ENCODE measurements around the gene LSM3. TPM values are rescaled to one million over a fixed set of nuclear protein-coding genes. Genes with fewer than 3 reads are reported as not detected.

Gene LSM3
- total and polyA plus RNA-seq, 7 experiments from 2014 or later = 6.0 to 26.2 (median 9.4) TPM

DNA sequence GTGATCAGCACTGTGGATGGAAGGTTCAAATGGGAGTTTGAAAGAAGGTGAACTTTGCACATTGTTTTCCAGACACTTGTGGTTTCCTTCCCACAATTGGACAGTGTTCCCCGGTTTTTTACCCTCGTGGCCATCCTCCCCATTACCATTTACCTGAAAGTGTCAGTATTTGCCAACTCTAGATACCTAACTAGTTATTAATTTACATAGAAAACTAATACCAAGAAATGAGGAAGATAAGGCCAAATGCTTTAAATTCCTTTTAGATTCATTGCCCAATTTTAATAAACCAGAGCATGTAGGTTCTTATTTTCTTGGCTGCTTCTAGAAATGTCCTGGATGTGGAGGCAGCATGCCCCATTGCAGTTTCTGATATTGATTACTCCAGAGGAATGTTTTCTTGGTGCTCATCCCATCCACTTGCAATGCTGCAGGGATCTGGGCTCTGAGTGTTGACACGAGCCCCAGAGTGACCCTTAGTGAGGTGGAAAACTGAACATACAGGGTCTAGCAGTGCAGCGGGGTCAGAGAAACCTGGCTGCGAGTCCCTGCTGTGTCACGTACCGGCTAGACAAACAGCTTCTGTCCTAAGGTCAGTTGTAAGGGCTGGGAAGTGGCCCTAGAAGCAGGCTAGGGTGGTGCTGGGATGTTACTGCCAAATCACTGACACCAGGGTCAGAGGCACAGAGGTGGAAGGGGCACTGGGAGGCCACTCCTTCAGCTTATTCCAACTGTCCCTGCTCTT is 23.5 kb downstream of the LSM3 start:
- H3K9me3 Mint-ChIP-seq = no peaks in the 10 kb centered on the region
- ATAC-seq (no peak), DNase-seq (no peak)
- H3K36me3 Mint-ChIP-seq = peaks cover 0 to 24% (median 15%) of the 10 kb centered on the region in 5 donors
- no peak overlapping the region for H3K27ac ChIP-seq (ENCODE audit: low read depth, low read length)
- peaks cover 0 to 7% (median 5%) of the 10 kb centered on the region in 7 donors for H3K4me1 Mint-ChIP-seq
- peaks cover 0 to 5% of the 10 kb centered on the region in 2 donors for H3K4me1 ChIP-seq (ENCODE audit: control insufficient read depth in 2 of 2, insufficient read depth in 2 of 2, low read length in 2 of 2)
- ChIA-PET POLR2A (no interaction called here), CTCF (interaction anchor here (1.9 kb wide), 1 partner anchor 14 kb away, joined by 5 read pairs; no protein-coding TSS in a partner anchor)
- H3K27me3 Mint-ChIP-seq = no peaks in the 10 kb centered on the region
- no peak overlapping the region for H3K4me3 ChIP-seq (ENCODE audit: low read length)
- no peak overlapping the region for H3K4me3 Mint-ChIP-seq
- H3K9me3 ChIP-seq (ENCODE audit: control insufficient read depth in 2 of 3, low read length in 3 of 3) = no peaks in the 10 kb centered on the region
- no peaks in the 10 kb centered on the region for H3K27me3 ChIP-seq (ENCODE audit: control insufficient read depth in 2 of 2, insufficient read depth in 2 of 2, low read length in 2 of 2)
- H3K36me3 ChIP-seq (ENCODE audit: control insufficient read depth in 2 of 3, insufficient read depth in 3 of 3, low read length in 3 of 3) = peaks cover 0 to 33% (median 0%) of the 10 kb centered on the region in 3 experiments
- intact Hi-C loops (cut with micrococcal nuclease) = loop anchor here (2.0 to 10.0 kb wide), 3 partner anchors 59 to 723 kb away; no protein-coding TSS in a partner anchor
- peak overlapping the region in 3 of 9 donors; percentile 16 to 67 (median 28) for H3K27ac Mint-ChIP-seq

- Mint-ChIP-seq H3K27me3 (no peaks in the 10 kb centered on the region), H3K27ac (peak overlapping the region in 4 of 9 donors; percentile 12 to 83 (median 55)), H3K4me3 (no peak overlapping the region), H3K4me1 (peaks cover 0 to 7% (median 5%) of the 10 kb centered on the region in 7 donors), H3K36me3 (peaks cover 0 to 19% (median 9%) of the 10 kb centered on the region in 5 donors), H3K9me3 (no peaks in the 10 kb centered on the region)
- H3K27ac ChIP-seq (ENCODE audit: low read depth, low read length) = no peak overlapping the region
- POLR2A ChIA-PET = interaction anchor here (0.6 to 0.9 kb wide), 2 partner anchors 9 to 307 kb away, joined by 3 read pairs; no protein-coding TSS in a partner anchor
- CTCF ChIA-PET = interaction anchor here (0.6 to 2.5 kb wide), 18 partner anchors 7 to 410 kb away, joined by 3 to 24 read pairs (median 4); partner anchors contain the start of genes CHCHD4, LSM3, TMEM43 and XPC
- ATAC-seq (no peak), DNase-seq (no peak)
- H3K4me1 ChIP-seq (ENCODE audit: control insufficient read depth in 2 of 2, insufficient read depth in 2 of 2, low read length in 2 of 2) = peaks cover 0 to 5% of the 10 kb centered on the region in 2 donors
- H3K9me3 ChIP-seq (ENCODE audit: control insufficient read depth in 2 of 3, low read length in 3 of 3) = no peaks in the 10 kb centered on the region
- no peak overlapping the region for H3K4me3 ChIP-seq (ENCODE audit: low read length)
- intact Hi-C loops (cut with micrococcal nuclease) = loop anchor here (1.0 to 10.0 kb wide), 6 partner anchors 58 to 722 kb away; no protein-coding TSS in a partner anchor
- H3K27me3 ChIP-seq (ENCODE audit: control insufficient read depth in 2 of 2, insufficient read depth in 2 of 2, low read length in 2 of 2) = no peaks in the 10 kb centered on the region
- peaks cover 0 to 24% (median 0%) of the 10 kb centered on the region in 3 experiments for H3K36me3 ChIP-seq (ENCODE audit: control insufficient read depth in 2 of 3, insufficient read depth in 3 of 3, low read length in 3 of 3)
These were observed 24.4 kb downstream of the LSM3 start for GRCh38 chr3:14202874-14203520.

DNA sequence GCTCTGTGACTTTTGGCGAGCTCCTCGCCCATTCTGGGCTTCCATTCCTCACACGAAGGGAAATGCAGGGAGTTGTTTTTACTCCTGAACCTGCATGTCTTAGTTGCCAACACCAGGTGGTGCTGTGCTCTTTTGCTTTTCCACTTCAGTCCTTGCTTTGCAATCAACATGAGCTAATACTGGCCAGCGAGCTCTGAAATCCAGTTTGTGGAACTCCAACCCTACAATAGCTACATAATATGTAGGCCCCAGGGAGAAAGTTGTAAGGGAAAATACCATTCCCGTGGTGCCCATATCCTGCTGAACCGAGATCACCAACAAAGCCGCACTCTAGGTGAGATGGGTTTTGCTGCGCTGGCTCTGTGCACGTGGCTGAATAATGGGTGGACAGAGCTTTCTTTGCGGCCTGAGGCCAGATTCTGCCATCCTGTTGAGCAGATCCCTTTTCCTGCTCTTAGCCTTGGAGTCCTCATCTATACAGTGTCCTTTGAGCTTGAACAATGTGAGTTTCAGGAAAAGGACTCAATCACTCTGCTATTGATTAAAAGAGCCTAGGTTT is 25.0 kb downstream of the LSM3 start:
- H3K9me3 Mint-ChIP-seq = no peaks in the 10 kb centered on the region
- peak; percentile 80 for ATAC-seq
- POLR2A ChIA-PET = interaction anchor here (0.6 to 0.9 kb wide), 2 partner anchors 10 to 307 kb away, joined by 3 read pairs; no protein-coding TSS in a partner anchor

GRCh38 chr3:14204515-14205284 is 26.1 kb downstream of the LSM3 start:
- Mint-ChIP-seq H3K27ac (no peak overlapping the region), H3K4me1 (peaks cover 0 to 7% (median 5%) of the 10 kb centered on the region in 7 donors), H3K27me3 (no peaks in the 10 kb centered on the region), H3K4me3 (no peak overlapping the region), H3K9me3 (no peaks in the 10 kb centered on the region), H3K36me3 (peaks cover 0 to 4% (median 2%) of the 10 kb centered on the region in 5 donors)
- Histone ChIP-seq H3K9me3 (ENCODE audit: control insufficient read depth in 2 of 3, low read length in 3 of 3) (no peaks in the 10 kb centered on the region), H3K27ac (ENCODE audit: low read depth, low read length) (no peak overlapping the region), H3K4me1 (ENCODE audit: control insufficient read depth in 2 of 2, insufficient read depth in 2 of 2, low read length in 2 of 2) (peaks cover 0 to 5% of the 10 kb centered on the region in 2 donors), H3K36me3 (ENCODE audit: control insufficient read depth in 2 of 3, insufficient read depth in 3 of 3, low read length in 3 of 3) (peaks cover 0 to 7% (median 0%) of the 10 kb centered on the region in 3 experiments), H3K4me3 (ENCODE audit: low read length) (no peak overlapping the region), H3K27me3 (ENCODE audit: control insufficient read depth in 2 of 2, insufficient read depth in 2 of 2, low read length in 2 of 2) (no peaks in the 10 kb centered on the region)
- CTCF ChIA-PET = interaction anchor here (0.7 to 2.5 kb wide), 10 partner anchors 8 to 716 kb away, joined by 3 to 24 read pairs (median 4); partner anchors contain the start of genes CHCHD4, LSM3, TMEM43 and XPC
- intact Hi-C loops (cut with micrococcal nuclease) = loop anchor here in 1 of 2 donors (1.0 to 10.0 kb wide), 2 partner anchors 344 to 720 kb away; no protein-coding TSS in a partner anchor
- DNase-seq = no peak
- POLR2A ChIA-PET = interaction anchor here (0.7 kb wide), 1 partner anchor 310 kb away, joined by 3 read pairs; no protein-coding TSS in a partner anchor
- ATAC-seq = no peak

More for the DNA sequence above, 25.0 kb downstream of the LSM3 start:
- intact Hi-C loops (cut with micrococcal nuclease) = loop anchor here (1.0 to 10.0 kb wide), 7 partner anchors 57 to 721 kb away; no protein-coding TSS in a partner anchor
- Histone ChIP-seq H3K27ac (ENCODE audit: low read depth, low read length) (no peak overlapping the region), H3K36me3 (ENCODE audit: control insufficient read depth in 2 of 3, insufficient read depth in 3 of 3, low read length in 3 of 3) (peaks cover 0 to 18% (median 0%) of the 10 kb centered on the region in 3 experiments), H3K27me3 (ENCODE audit: control insufficient read depth in 2 of 2, insufficient read depth in 2 of 2, low read length in 2 of 2) (no peaks in the 10 kb centered on the region), H3K9me3 (ENCODE audit: control insufficient read depth in 2 of 3, low read length in 3 of 3) (no peaks in the 10 kb centered on the region), H3K4me1 (ENCODE audit: control insufficient read depth in 2 of 2, insufficient read depth in 2 of 2, low read length in 2 of 2) (peaks cover 0 to 5% of the 10 kb centered on the region in 2 donors), H3K4me3 (ENCODE audit: low read length) (no peak overlapping the region)
- Mint-ChIP-seq H3K36me3 (peaks cover 0 to 13% (median 6%) of the 10 kb centered on the region in 5 donors), H3K4me1 (peaks cover 0 to 7% (median 5%) of the 10 kb centered on the region in 7 donors), H3K27me3 (no peaks in the 10 kb centered on the region), H3K27ac (peak overlapping the region in 4 of 9 donors; percentile 12 to 83 (median 55)), H3K4me3 (no peak overlapping the region)
- CTCF ChIA-PET = interaction anchor here (0.6 to 2.5 kb wide), 19 partner anchors 8 to 1346 kb away, joined by 3 to 24 read pairs (median 4); partner anchors contain the start of genes CHCHD4, LSM3, TMEM43 and XPC
- DNase-seq = peak in 6 of 9 donors; percentile 27 to 41 (median 33)

- H3K4me1 Mint-ChIP-seq = peaks cover 0 to 11% (median 5%) of the 10 kb centered on the region in 7 donors
- Histone ChIP-seq H3K4me3 (ENCODE audit: low read length) (no peak overlapping the region), H3K27me3 (ENCODE audit: control insufficient read depth in 2 of 2, insufficient read depth in 2 of 2, low read length in 2 of 2) (no peaks in the 10 kb centered on the region), H3K36me3 (ENCODE audit: control insufficient read depth in 2 of 3, insufficient read depth in 3 of 3, low read length in 3 of 3) (no peaks in the 10 kb centered on the region), H3K9me3 (ENCODE audit: control insufficient read depth in 2 of 3, low read length in 3 of 3) (no peaks in the 10 kb centered on the region), H3K4me1 (ENCODE audit: control insufficient read depth in 2 of 2, insufficient read depth in 2 of 2, low read length in 2 of 2) (peaks cover 0 to 5% of the 10 kb centered on the region in 2 donors), H3K27ac (ENCODE audit: low read depth, low read length) (no peak overlapping the region)
- DNase-seq (no peak), ATAC-seq (no peak)
- H3K4me3 Mint-ChIP-seq = no peak overlapping the region
- POLR2A ChIA-PET = no interaction called here
- CTCF ChIA-PET = no interaction called here
- peaks cover 0 to 3% (median 0%) of the 10 kb centered on the region in 5 donors for H3K36me3 Mint-ChIP-seq
- no peaks in the 10 kb centered on the region for H3K27me3 Mint-ChIP-seq
- no peak overlapping the region for H3K27ac Mint-ChIP-seq
- intact Hi-C loops (cut with micrococcal nuclease) = loop anchor here in 1 of 2 donors (10.0 kb wide), 1 partner anchor 718 kb away; no protein-coding TSS in a partner anchor
- no peaks in the 10 kb centered on the region for H3K9me3 Mint-ChIP-seq
These were observed 28.0 kb downstream of the LSM3 start for GRCh38 chr3:14206548-14207177.
